ENCODE data around the gene TRRAP. TPM values are rescaled to one million over a fixed set of nuclear protein-coding genes. Genes with fewer than 3 reads are reported as not detected.

TRRAP gene
- total RNA-seq, 3 donors from 2014 or later, result 36.2 to 47.8 (median 44.5) TPM

GRCh38 chr7:98974906-98975816 is 96.8 kb downstream of the TRRAP start:
- no peak for ATAC-seq

DNA sequence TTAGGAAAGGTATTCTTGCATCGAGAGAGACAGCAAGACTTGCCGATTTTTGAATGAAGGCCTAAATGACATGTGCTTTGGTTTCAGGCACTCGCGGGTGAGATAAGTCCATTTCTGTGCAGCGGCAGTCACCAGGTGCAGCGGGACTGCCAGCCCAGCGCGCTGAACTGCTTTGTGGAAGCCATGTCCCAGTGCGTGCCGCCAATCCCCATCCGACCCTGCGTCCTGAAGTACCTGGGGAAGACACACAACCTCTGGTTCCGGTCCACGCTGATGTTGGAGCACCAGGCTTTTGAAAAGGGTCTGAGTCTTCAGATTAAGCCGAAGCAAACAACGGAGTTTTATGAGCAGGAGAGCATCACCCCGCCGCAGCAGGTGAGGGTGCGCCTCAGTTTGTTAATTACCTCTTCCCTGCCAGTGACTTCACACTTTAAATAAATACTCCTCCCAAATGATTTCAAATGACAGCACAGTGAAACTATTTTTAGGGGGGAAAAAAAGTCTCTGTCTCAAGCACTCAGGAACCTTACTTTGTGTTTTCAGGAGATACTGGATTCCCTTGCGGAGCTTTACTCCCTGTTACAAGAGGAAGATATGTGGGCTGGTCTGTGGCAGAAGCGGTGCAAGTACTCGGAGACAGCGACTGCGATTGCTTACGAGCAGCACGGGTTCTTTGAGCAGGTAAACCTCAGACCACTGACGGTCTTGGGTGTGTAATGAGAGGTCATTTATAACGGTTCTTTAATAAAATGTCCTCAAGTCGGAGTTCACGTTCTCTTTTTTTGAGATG is 98.3 kb downstream of the TRRAP start:
- no peaks in the 10 kb centered on the region for H3K36me3 ChIP-seq (ENCODE audit: low read depth)
- TF ChIP-seq, protein P1, sequence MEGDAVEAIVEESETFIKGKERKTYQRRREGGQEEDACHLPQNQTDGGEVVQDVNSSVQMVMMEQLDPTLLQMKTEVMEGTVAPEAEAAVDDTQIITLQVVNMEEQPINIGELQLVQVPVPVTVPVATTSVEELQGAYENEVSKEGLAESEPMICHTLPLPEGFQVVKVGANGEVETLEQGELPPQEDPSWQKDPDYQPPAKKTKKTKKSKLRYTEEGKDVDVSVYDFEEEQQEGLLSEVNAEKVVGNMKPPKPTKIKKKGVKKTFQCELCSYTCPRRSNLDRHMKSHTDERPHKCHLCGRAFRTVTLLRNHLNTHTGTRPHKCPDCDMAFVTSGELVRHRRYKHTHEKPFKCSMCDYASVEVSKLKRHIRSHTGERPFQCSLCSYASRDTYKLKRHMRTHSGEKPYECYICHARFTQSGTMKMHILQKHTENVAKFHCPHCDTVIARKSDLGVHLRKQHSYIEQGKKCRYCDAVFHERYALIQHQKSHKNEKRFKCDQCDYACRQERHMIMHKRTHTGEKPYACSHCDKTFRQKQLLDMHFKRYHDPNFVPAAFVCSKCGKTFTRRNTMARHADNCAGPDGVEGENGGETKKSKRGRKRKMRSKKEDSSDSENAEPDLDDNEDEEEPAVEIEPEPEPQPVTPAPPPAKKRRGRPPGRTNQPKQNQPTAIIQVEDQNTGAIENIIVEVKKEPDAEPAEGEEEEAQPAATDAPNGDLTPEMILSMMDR (IDR thresholded peaks at IDR 0.05), result no peak
- no peaks in the 10 kb centered on the region for H3K9me3 ChIP-seq
- H3K4me3 ChIP-seq, result no peak overlapping the region
- intact Hi-C loops (cut with DNase I, micrococcal nuclease), result no loop called here
- DNase-seq, result no peak
- no peak for ATAC-seq
- no peaks in the 10 kb centered on the region for H3K4me1 ChIP-seq (ENCODE audit: low read depth)

More at GRCh38 chr7:98974906-98975816, 96.8 kb downstream of the TRRAP start:
- Histone ChIP-seq H3K4me1 (ENCODE audit: low read depth) (no peaks in the 10 kb centered on the region), H3K36me3 (ENCODE audit: low read depth) (peaks cover 7% of the 10 kb centered on the region), H3K9me3 (no peaks in the 10 kb centered on the region), H3K4me3 (no peak overlapping the region)
- intact Hi-C loops (cut with DNase I, micrococcal nuclease), result no loop called here
- TF ChIP-seq, protein P1 (IDR thresholded peaks at IDR 0.05), result no peak
- no peak for DNase-seq

- H3K4me1 ChIP-seq (ENCODE audit: low read depth), result no peaks in the 10 kb centered on the region
- no peak overlapping the region for H3K4me3 ChIP-seq
- intact Hi-C loops (cut with DNase I, micrococcal nuclease), result no loop called here
- DNase-seq, result no peak
- no peaks in the 10 kb centered on the region for H3K36me3 ChIP-seq (ENCODE audit: low read depth)
- no peaks in the 10 kb centered on the region for H3K9me3 ChIP-seq
- TF ChIP-seq, protein P1 (IDR thresholded peaks at IDR 0.05), result no peak
- no peak for ATAC-seq
Observed at GRCh38 chr7:98978672-98979071, 100.3 kb downstream of the TRRAP start.

DNA sequence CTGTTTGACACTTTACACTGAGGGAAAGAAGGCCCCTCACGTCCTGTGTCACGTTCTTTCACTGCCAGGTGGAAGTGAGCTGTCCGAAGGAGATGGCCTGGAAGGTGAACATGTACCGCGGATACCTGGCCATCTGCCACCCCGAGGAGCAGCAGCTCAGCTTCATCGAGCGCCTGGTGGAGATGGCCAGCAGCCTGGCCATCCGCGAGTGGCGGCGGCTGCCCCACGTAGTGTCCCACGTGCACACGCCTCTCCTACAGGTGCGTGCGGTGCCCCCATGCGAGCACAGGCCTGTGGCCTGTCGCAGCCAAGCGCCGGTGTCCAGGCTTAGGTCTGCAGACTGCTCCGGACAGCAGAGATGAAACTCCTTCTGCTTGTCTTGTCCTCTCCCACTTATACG is 103.4 kb downstream of the TRRAP start:
- TF ChIP-seq, protein P1 (IDR thresholded peaks at IDR 0.05), result no peak
- intact Hi-C loops (cut with DNase I, micrococcal nuclease), result no loop called here
- DNase-seq (no peak), ATAC-seq (no peak)
- Histone ChIP-seq H3K4me1 (ENCODE audit: low read depth) (no peaks in the 10 kb centered on the region), H3K9me3 (no peaks in the 10 kb centered on the region), H3K36me3 (ENCODE audit: low read depth) (peaks cover 7% of the 10 kb centered on the region), H3K4me3 (no peak overlapping the region)

- ATAC-seq (no peak), DNase-seq (no peak)
- H3K36me3 ChIP-seq (ENCODE audit: low read depth), result peaks cover 7% of the 10 kb centered on the region
- no peaks in the 10 kb centered on the region for H3K9me3 ChIP-seq
- no peak overlapping the region for H3K4me3 ChIP-seq
- intact Hi-C loops (cut with DNase I, micrococcal nuclease), result no loop called here
- TF ChIP-seq, protein P1 (IDR thresholded peaks at IDR 0.05), result no peak
- H3K4me1 ChIP-seq (ENCODE audit: low read depth), result no peaks in the 10 kb centered on the region
Observed at GRCh38 chr7:98982686-98983085, 104.4 kb downstream of the TRRAP start.
